ENCODE measurements around the gene NUAK2.

Gene NUAK2

GRCh38 chr1:205345761-205346160 lies 24.2 kb upstream of the NUAK2 start:
- ChIA-PET POLR2A (interaction anchor here (0.6 kb wide), 1 partner anchor 51 kb away, joined by 3 read pairs; no protein-coding TSS in a partner anchor), CTCF (interaction anchor here (0.8 kb wide), 1 partner anchor 93 kb away, joined by 5 read pairs; no protein-coding TSS in a partner anchor)
- DNase-seq (ENCODE audit: extremely low spot score), result no peak
- no peak for TF ChIP-seq NFRKB (IDR thresholded peaks at IDR 0.05)
- TF ChIP-seq ELF4 (IDR thresholded peaks at IDR 0.05), result no peak
- no peak for TF ChIP-seq ARNT (IDR thresholded peaks at IDR 0.05)
- no peak for TF ChIP-seq CTBP1 (IDR thresholded peaks at IDR 0.05; ENCODE audit: borderline replicate concordance)
- no peak for TF ChIP-seq TARDBP (IDR thresholded peaks at IDR 0.05)
- TF ChIP-seq SP1 (IDR thresholded peaks at IDR 0.05), result no peak
- no peak for TF ChIP-seq LEF1 (IDR thresholded peaks at IDR 0.05; ENCODE audit: borderline replicate concordance)
- no peak for TF ChIP-seq ZNF384 (IDR thresholded peaks at IDR 0.05)
- TF ChIP-seq SUZ12 (IDR thresholded peaks at IDR 0.05), result no peak
- TF ChIP-seq HDGF (IDR thresholded peaks at IDR 0.05; ENCODE audit: borderline replicate concordance), result no peak
- no peak for TF ChIP-seq L3MBTL2 (conservative IDR thresholded peaks at IDR 0.05)
- no peak for TF ChIP-seq FOXM1 (IDR thresholded peaks at IDR 0.05; ENCODE audit: borderline replicate concordance)
- no peak for TF ChIP-seq PKNOX1 (IDR thresholded peaks at IDR 0.05)
- no peak for TF ChIP-seq FOXK2 (IDR thresholded peaks at IDR 0.05)
- TF ChIP-seq BHLHE40 (IDR thresholded peaks at IDR 0.05; ENCODE audit: borderline replicate concordance), result no peak

- ChIA-PET CTCF (interaction anchor here (1.3 kb wide), 1 partner anchor 9 kb away, joined by 4 read pairs; no protein-coding TSS in a partner anchor), POLR2A (no interaction called here)
- peak; percentile 60 for DNase-seq (ENCODE audit: extremely low spot score)
- TF ChIP-seq SP1 (IDR thresholded peaks at IDR 0.05), result no peak
- TF ChIP-seq L3MBTL2 (conservative IDR thresholded peaks at IDR 0.05), result peak; percentile 65
Observed at GRCh38 chr1:205344066-205344928, 22.8 kb upstream of the NUAK2 start.

GRCh38 chr1:205343431-205344065 lies 22.0 kb upstream of the NUAK2 start:
- no peak for DNase-seq (ENCODE audit: extremely low spot score)
- POLR2A ChIA-PET, result no interaction called here
- TF ChIP-seq NFRKB (IDR thresholded peaks at IDR 0.05) (no peak), FOXK2 (IDR thresholded peaks at IDR 0.05) (no peak), ARNT (IDR thresholded peaks at IDR 0.05) (no peak)
- CTCF ChIA-PET, result no interaction called here

- no peak for DNase-seq (ENCODE audit: extremely low spot score)
- ChIA-PET CTCF (interaction anchor here (0.6 kb wide), 1 partner anchor 11 kb away, joined by 3 read pairs; no protein-coding TSS in a partner anchor), POLR2A (no interaction called here)
- TF ChIP-seq ELF4 (IDR thresholded peaks at IDR 0.05) (no peak), PKNOX1 (IDR thresholded peaks at IDR 0.05) (no peak), L3MBTL2 (conservative IDR thresholded peaks at IDR 0.05) (no peak), NFRKB (IDR thresholded peaks at IDR 0.05) (no peak), SP1 (IDR thresholded peaks at IDR 0.05) (no peak), SUZ12 (IDR thresholded peaks at IDR 0.05) (no peak), ARNT (IDR thresholded peaks at IDR 0.05) (no peak), HDGF (IDR thresholded peaks at IDR 0.05; ENCODE audit: borderline replicate concordance) (no peak), CTBP1 (IDR thresholded peaks at IDR 0.05; ENCODE audit: borderline replicate concordance) (no peak), FOXK2 (IDR thresholded peaks at IDR 0.05) (no peak), TARDBP (IDR thresholded peaks at IDR 0.05) (no peak), BHLHE40 (IDR thresholded peaks at IDR 0.05; ENCODE audit: borderline replicate concordance) (no peak), ZNF384 (IDR thresholded peaks at IDR 0.05) (no peak), FOXA1 (IDR thresholded peaks at IDR 0.05) (no peak)
Observed at GRCh38 chr1:205342986-205343385, 21.4 kb upstream of the NUAK2 start.

GRCh38 chr1:205340676-205341075 lies 19.1 kb upstream of the NUAK2 start:
- ChIA-PET CTCF (interaction anchor here (0.6 kb wide), 1 partner anchor 8 kb away, joined by 3 read pairs; no protein-coding TSS in a partner anchor), POLR2A (no interaction called here)
- no peak for DNase-seq (ENCODE audit: extremely low spot score)
- TF ChIP-seq FOXK2 (IDR thresholded peaks at IDR 0.05) (no peak), PKNOX1 (IDR thresholded peaks at IDR 0.05) (no peak), ARNT (IDR thresholded peaks at IDR 0.05) (no peak), FOXM1 (IDR thresholded peaks at IDR 0.05; ENCODE audit: borderline replicate concordance) (no peak), LEF1 (IDR thresholded peaks at IDR 0.05; ENCODE audit: borderline replicate concordance) (no peak), CTBP1 (IDR thresholded peaks at IDR 0.05; ENCODE audit: borderline replicate concordance) (no peak), TARDBP (IDR thresholded peaks at IDR 0.05) (no peak), SUZ12 (IDR thresholded peaks at IDR 0.05) (no peak), BHLHE40 (IDR thresholded peaks at IDR 0.05; ENCODE audit: borderline replicate concordance) (no peak), HDGF (IDR thresholded peaks at IDR 0.05; ENCODE audit: borderline replicate concordance) (no peak), ZNF384 (IDR thresholded peaks at IDR 0.05) (no peak), FOXA1 (IDR thresholded peaks at IDR 0.05) (no peak), NFRKB (IDR thresholded peaks at IDR 0.05) (no peak), SP1 (IDR thresholded peaks at IDR 0.05) (no peak), L3MBTL2 (conservative IDR thresholded peaks at IDR 0.05) (no peak), ELF4 (IDR thresholded peaks at IDR 0.05) (no peak)

- no peak for TF ChIP-seq CTBP1 (IDR thresholded peaks at IDR 0.05; ENCODE audit: borderline replicate concordance)
- TF ChIP-seq FOXM1 (IDR thresholded peaks at IDR 0.05; ENCODE audit: borderline replicate concordance), result no peak
- no peak for TF ChIP-seq L3MBTL2 (conservative IDR thresholded peaks at IDR 0.05)
- TF ChIP-seq PKNOX1 (IDR thresholded peaks at IDR 0.05), result no peak
- no peak for TF ChIP-seq SP1 (IDR thresholded peaks at IDR 0.05)
- no peak for TF ChIP-seq LEF1 (IDR thresholded peaks at IDR 0.05; ENCODE audit: borderline replicate concordance)
- TF ChIP-seq FOXK2 (IDR thresholded peaks at IDR 0.05), result no peak
- no peak for TF ChIP-seq NFRKB (IDR thresholded peaks at IDR 0.05)
- no peak for TF ChIP-seq ARNT (IDR thresholded peaks at IDR 0.05)
- TF ChIP-seq ZNF384 (IDR thresholded peaks at IDR 0.05), result no peak
- TF ChIP-seq ELF4 (IDR thresholded peaks at IDR 0.05), result no peak
- no peak for TF ChIP-seq HDGF (IDR thresholded peaks at IDR 0.05; ENCODE audit: borderline replicate concordance)
- no peak for TF ChIP-seq SUZ12 (IDR thresholded peaks at IDR 0.05)
- TF ChIP-seq FOXA1 (IDR thresholded peaks at IDR 0.05), result no peak
- no peak for TF ChIP-seq BHLHE40 (IDR thresholded peaks at IDR 0.05; ENCODE audit: borderline replicate concordance)
- no peak for TF ChIP-seq TARDBP (IDR thresholded peaks at IDR 0.05)
- ChIA-PET POLR2A (no interaction called here), CTCF (no interaction called here)
- no peak for DNase-seq (ENCODE audit: extremely low spot score)
Observed at GRCh38 chr1:205339717-205340116, 18.2 kb upstream of the NUAK2 start.

All from HEK293T (cell line).